Activated CD8-positive, alpha-beta memory T cell treated with anti-CD3 and anti-CD28 coated beads for 36 hours (primary cell): ENCODE data around the gene THRA. TPM values are rescaled to one million over a fixed set of nuclear protein-coding genes. Genes with fewer than 3 reads are reported as not detected.

ENCODE experiments used
- CTCF ChIA-PET: fragments of 350-600 bp; sonication (Branson Sonifier 250); formaldehyde crosslinking; loops from one replicate; lab custom pipeline; 2021; ENCODE audit warnings: antibody characterized with exemption; lab: Charles Lee
- POLR2A ChIA-PET: fragments of 350-600 bp; sonication (Branson Sonifier 250); formaldehyde crosslinking; loops from one replicate; lab custom pipeline; 2021; ENCODE audit warnings: antibody characterized with exemption; lab: Charles Lee
- total RNA-seq, 2 experiments: library from RNA; stranded (reverse); gene quantifications; one replicate each; pipeline ENCODE4 v1.2.3, GENCODE V29; 2021

Gene THRA
- total RNA-seq, 2 experiments from 2014 or later, result 11.6 to 12.6 TPM

DNA sequence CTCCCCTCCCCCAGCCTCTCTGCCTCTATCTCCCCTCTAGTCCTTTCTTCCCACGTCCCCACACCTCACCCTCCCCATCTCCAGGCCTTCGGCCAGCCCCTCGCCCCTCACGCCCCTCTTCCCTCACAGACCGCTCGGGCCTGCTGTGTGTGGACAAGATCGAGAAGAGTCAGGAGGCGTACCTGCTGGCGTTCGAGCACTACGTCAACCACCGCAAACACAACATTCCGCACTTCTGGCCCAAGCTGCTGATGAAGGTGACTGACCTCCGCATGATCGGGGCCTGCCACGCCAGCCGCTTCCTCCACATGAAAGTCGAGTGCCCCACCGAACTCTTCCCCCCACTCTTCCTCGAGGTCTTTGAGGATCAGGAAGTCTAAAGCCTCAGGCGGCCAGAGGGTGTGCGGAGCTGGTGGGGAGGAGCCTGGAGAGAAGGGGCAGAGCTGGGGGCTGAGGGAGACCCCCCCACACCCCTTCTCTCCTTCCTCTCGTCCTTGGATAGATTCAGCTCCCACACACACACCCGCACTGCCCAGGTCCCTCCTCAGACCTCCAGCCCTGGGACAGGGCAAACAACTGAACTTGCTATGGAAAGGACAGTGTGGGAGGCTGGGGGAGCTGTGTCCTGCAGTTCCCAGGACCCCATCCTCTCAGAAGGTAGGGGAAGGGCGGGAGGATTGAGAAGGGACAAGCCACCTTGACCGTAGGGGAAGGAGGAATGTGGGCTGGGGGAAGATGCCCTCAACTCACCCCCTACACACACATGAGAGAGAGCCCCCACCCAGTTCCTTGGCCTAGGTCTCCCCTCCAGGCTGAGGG lies 26.5 kb downstream of the THRA start:
- ChIA-PET POLR2A (no interaction called here), CTCF (interaction anchor here (0.9 to 2.8 kb wide), 4 partner anchors 14 to 431 kb away, joined by 3 to 14 read pairs (median 4); no protein-coding TSS in a partner anchor)

DNA sequence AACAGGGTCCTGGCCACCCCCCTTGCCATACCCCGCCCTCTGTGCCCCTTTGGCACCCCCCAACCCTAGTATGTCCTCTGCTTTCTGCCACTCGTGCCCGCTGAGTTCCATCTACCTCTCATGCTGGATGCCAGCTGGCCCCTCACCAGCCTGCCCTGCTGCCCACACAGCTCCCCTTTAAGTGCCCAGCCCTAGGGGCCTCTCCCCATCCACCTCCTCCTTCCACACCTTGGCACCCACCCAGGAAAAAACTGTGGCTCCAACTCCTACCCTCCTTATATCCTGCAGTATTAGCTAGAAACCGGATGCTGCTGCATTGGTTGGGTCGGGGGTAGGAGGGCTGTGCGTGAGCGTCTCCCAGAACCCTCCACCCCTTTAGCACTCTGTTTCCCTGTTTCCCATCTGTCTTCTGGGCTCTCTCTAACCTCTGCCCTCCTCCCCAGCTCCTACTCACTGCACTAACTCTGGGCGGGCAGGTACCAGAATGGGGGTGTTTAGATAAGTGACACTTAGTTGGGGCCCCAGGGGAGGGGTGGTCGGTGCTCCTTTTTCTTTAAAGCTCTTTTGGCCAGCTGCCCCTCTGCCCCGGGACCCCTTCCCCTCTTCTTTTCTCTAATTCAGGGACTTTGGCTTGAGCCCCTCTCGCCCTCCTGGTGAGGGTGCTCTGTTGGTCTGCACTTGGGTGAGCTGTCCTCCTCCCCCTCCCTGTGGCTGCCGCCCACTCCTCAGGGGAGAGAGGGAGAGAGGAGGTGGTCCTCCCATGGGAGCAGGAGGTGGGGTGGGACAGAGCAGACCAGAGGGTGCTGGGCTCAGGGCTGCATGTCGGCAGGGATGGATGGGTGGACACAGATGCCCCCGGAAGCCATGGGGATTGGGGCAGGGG lies 27.7 kb downstream of the THRA start:
- ChIA-PET POLR2A (interaction anchor here (0.5 kb wide), 1 partner anchor 31 kb away, joined by 7 read pairs; no protein-coding TSS in a partner anchor), CTCF (interaction anchor here (0.7 to 2.8 kb wide), 4 partner anchors 15 to 432 kb away, joined by 3 to 14 read pairs (median 3); no protein-coding TSS in a partner anchor)

GRCh38 chr17:40091691-40092397 lies 29.1 kb downstream of the THRA start:
- ChIA-PET CTCF (interaction anchor here (2.8 to 12.0 kb wide), 2 partner anchors 17 to 20 kb away, joined by 14 to 104 read pairs; no protein-coding TSS in a partner anchor), POLR2A (no interaction called here)

- ChIA-PET CTCF (interaction anchor here (12.0 kb wide), 1 partner anchor 19 kb away, joined by 104 read pairs; no protein-coding TSS in a partner anchor), POLR2A (interaction anchor here (0.6 to 0.7 kb wide), 2 partner anchors 15 to 48 kb away, joined by 5 read pairs; partner anchors contain the start of gene CASC3)
Observed at GRCh38 chr17:40092581-40092980, 29.8 kb downstream of the THRA start.

GRCh38 chr17:40093005-40093579 lies 30.3 kb downstream of the THRA start:
- POLR2A ChIA-PET, result interaction anchor here (0.6 to 0.7 kb wide), 2 partner anchors 15 to 47 kb away, joined by 5 read pairs; partner anchors contain the start of gene CASC3
- CTCF ChIA-PET, result interaction anchor here (1.8 to 12.0 kb wide), 2 partner anchors 17 to 18 kb away, joined by 6 to 104 read pairs; no protein-coding TSS in a partner anchor

- ChIA-PET POLR2A (no interaction called here), CTCF (interaction anchor here (0.5 to 12.0 kb wide), 4 partner anchors 15 to 24 kb away, joined by 3 to 104 read pairs (median 5); no protein-coding TSS in a partner anchor)
Observed at GRCh38 chr17:40093580-40094201, 30.9 kb downstream of the THRA start.

DNA sequence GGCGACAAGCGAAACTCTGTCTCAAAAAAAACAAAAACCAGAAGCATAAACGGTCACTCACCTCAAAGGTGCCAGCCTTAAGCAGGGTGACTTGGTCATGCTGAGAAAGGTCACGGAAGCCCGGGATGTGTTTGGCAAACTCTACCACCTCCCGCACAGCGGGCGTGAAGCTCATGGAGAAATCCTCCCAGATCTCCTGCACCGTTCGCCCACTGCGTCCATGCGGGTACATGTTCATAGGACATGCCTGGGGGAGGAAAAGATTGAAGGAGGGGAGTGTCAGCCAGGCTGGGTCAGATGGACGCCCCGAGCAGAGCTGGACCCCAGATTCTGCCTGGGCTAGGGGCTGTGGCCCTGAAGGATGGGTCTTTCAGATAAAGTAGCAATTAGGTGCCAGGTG lies 32.1 kb downstream of the THRA start:
- ChIA-PET POLR2A (no interaction called here), CTCF (interaction anchor here (0.5 to 12.0 kb wide), 7 partner anchors 10 to 57 kb away, joined by 3 to 104 read pairs (median 3); no protein-coding TSS in a partner anchor)

DNA sequence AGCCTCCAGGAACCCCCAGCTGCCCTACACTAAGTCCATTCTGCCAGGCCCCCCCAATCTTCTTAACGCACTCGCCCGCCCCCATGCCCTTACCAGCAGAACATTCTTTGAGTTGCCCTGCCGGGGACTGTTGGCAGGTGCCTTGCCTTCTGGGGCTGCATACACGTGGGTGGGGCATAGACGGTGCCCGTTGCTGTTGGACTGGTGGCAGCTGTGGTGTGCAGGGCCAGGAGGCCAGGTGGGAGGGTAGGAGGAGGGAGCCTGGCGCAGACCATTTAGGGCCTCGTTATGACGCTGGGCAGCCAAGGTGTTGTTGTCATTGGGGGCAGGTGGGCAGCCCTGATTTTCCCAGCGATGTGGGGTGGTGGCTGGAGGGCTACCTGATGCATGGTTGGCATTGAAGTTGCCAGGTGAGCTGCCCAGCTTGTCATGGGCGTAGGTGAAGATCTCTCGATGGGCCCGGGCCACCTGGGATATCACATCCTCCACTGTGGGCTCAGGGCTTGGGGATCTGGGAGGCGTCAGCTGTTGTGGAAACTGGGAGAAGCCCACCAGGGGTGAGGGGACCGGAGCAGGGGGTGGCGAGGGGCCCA lies 32.7 kb downstream of the THRA start:
- ChIA-PET CTCF (interaction anchor here (1.0 to 12.0 kb wide), 6 partner anchors 10 to 33 kb away, joined by 3 to 104 read pairs (median 4); no protein-coding TSS in a partner anchor), POLR2A (interaction anchor here (0.7 kb wide), 1 partner anchor 45 kb away, joined by 4 read pairs; the partner anchor contains the start of gene CASC3)

DNA sequence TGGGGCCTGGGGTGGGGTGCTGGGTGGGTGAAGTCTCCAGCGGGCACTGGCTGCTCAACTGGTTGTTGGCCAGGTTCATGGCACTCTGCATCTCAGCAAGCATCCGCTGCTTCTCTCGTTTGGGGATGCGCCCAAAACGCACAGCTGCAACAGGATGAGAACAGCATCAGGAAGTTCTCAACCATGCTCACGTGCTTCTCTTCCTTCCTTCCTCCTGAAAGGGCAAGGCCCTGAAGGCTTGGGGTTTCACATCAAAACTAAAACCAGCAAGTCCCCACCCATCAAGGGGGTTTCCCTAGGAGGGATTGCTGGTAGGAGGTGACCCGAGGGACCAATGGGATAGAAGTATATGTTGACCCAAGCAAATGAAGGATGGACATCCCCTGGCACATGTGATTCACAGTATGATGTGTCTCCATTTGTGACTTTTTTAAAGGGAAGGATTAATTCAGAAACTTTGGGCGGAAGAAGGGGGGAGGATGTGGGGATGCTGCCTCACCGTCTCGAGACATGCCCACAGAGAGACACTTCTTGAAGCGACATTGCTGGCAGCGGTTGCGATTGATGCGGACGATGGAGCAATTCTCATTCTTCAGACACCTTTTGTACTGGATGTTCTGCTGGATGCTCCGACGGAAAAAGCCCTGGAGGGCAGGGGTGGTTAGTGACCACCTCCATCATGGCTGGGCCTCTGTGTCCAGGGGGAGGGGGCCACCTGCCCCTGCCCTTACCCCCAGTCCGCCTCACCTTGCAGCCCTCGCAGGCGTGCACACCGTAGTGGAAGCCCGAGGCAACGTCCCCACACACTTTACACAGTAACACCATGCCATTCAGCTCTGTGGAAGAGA lies 33.4 kb downstream of the THRA start:
- ChIA-PET CTCF (interaction anchor here (1.0 to 12.0 kb wide), 5 partner anchors 11 to 28 kb away, joined by 3 to 104 read pairs (median 3); no protein-coding TSS in a partner anchor), POLR2A (interaction anchor here (0.5 to 0.7 kb wide), 2 partner anchors 44 to 51 kb away, joined by 4 to 5 read pairs; partner anchors contain the start of gene CASC3)

GRCh38 chr17:40097087-40097486 lies 34.3 kb downstream of the THRA start:
- ChIA-PET POLR2A (interaction anchor here (0.5 kb wide), 1 partner anchor 52 kb away, joined by 5 read pairs; no protein-coding TSS in a partner anchor), CTCF (interaction anchor here (0.6 to 12.0 kb wide), 5 partner anchors 14 to 227 kb away, joined by 3 to 104 read pairs (median 3); no protein-coding TSS in a partner anchor)

DNA sequence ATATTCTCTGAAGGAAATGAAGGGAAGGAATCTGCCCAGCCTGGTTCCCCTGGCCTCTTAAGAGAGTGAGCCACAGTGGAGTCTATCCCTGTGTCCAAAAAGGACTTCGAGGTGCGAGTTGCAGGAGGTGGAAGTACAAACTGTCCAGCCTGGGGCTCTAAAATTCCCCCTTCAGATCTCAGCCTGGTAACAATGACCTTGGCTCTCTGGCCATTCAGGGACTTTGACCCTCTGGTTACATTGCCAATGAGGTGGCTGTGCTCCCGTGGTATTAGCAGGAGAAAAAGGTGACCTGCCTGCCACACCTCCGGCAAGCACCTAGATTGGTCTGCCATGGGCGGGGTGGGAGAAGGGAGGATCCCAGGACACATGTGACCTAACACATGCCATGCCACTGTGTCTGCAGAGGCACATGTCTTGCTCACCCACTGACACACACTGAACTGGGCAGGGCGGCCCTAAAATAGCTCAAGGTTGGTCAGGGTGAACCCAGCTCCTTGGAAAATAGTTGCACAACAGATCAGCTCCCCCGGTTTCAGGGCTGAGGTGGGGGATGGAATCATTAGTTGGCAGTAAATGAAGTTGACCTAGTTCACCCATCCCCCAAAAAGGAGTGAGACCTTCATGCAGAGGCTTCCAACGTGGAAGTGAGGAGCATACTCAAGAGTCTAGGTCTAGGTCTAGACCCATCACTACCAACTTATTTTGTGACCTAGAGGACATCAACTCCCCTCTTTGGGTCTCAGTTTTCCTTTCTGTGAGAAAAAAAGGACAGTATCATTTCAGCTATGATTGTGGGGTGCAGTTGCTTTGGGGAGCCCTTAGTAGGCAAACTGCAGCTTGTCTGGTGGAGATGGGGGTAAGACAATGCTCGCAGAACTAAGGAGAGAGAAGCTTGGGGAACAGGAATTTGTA lies 35.4 kb downstream of the THRA start:
- ChIA-PET POLR2A (interaction anchor here (0.6 to 1.3 kb wide), 2 partner anchors 15 to 52 kb away, joined by 3 to 7 read pairs; no protein-coding TSS in a partner anchor), CTCF (interaction anchor here (0.9 to 12.0 kb wide), 9 partner anchors 9 to 226 kb away, joined by 3 to 104 read pairs (median 4); no protein-coding TSS in a partner anchor)

DNA sequence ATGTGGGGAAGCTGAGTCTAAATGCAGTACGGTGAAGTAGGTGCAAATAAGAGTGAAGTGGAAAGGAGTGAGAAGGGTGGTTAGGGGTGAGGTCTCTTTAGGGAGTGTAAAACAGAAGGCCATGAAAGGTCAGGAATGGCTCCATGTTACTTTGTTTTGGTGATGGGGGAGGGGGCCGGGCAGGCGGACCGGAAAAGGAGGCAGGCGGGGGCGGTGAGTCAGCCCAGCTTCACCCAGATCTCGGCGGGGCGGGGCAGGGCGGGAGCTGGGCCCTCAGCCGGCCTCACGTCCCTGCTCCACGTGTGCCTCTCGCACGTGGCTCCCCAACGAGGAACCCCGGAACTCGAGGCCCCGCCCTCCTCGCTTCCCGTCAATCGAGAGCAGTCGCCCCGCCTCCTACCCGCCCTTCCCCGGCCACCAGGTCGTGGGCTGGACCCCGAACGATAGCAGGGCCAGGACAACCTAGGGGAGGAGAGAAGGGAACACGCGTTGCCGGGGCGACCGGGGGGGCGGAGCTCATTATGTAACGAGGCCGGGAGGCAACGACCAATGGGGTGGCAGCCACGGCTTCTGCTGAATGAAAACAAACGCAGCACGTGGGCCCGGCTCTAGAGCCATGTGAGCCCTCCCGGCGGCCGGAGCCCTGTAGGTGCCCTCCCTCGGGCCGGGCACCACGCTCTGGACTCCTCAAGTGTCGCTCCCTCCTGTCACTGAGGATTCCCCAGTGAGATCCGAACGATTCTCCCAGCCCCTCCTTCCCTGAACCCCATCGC lies 36.3 kb downstream of the THRA start:
- ChIA-PET CTCF (interaction anchor here (0.7 to 12.0 kb wide), 9 partner anchors 8 to 218 kb away, joined by 3 to 104 read pairs (median 4); no protein-coding TSS in a partner anchor), POLR2A (interaction anchor here (0.6 to 1.3 kb wide), 2 partner anchors 14 to 53 kb away, joined by 3 to 7 read pairs; no protein-coding TSS in a partner anchor)

GRCh38 chr17:40099619-40100418 lies 37.1 kb downstream of the THRA start:
- POLR2A ChIA-PET, result interaction anchor here (0.5 to 1.5 kb wide), 4 partner anchors 13 to 31 kb away, joined by 4 to 7 read pairs (median 6); no protein-coding TSS in a partner anchor
- CTCF ChIA-PET, result interaction anchor here (0.6 to 12.0 kb wide), 7 partner anchors 12 to 120 kb away, joined by 3 to 104 read pairs (median 4); no protein-coding TSS in a partner anchor
